GM18502 (cell line): Measurements from ENCODE around the gene RARB.

ENCODE experiments used
- ATAC-seq: cut with Tn5 transposase; IDR thresholded peaks from one replicate; pipeline ENCODE4 v1.9.1; 2021; ENCODE audit warnings: mild to moderate bottlenecking; ENCODE audit not compliant: unreplicated experiment, poor library complexity

Gene RARB

GRCh38 chr3:25536521-25537391 is 108.7 kb downstream of the RARB start:
- ATAC-seq: no peak

- no peak for ATAC-seq
Observed at GRCh38 chr3:25537516-25537915, 109.5 kb downstream of the RARB start.

DNA sequence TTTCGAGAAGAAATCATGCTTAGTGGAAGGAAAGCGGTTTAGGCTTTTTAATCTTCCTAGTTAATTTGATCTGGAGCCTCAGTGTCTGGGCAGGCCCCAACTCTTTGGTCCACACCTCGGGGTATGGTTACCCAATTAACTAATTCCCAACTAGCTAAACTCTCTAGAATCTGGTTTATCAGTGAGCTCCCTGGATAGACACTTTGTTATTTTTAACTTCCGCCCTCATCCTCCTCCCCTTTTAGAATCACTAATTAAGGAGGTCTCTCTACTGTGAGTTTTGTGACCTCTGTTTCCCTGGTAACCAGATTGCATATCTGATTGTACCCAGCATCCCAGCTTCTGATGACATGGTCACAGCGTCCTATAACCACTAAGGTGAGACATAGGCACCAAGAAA is 112.2 kb downstream of the RARB start:
- no peak for ATAC-seq

- no peak for ATAC-seq
Observed at GRCh38 chr3:25542492-25543039, 114.5 kb downstream of the RARB start.

DNA sequence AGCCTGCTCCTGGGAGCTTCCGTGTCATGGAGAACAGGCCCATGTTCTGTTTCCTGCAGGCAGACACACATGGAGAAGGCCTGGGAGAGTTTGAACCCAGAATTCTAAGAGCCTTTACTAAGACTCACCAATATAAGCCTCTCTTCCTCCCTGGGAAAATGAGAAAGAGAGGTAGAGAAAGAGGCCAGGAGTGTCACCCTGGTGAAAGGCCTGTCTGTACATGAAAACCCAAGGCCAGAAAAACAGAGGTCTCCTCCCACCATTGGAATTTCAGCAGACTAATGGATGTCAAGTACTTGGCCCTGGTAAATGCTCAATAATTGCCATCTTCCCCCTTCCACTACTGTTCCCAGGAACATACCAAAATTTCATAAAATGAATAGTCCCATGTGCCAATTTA is 119.0 kb downstream of the RARB start:
- ATAC-seq: no peak

- ATAC-seq: no peak
Observed at GRCh38 chr3:25547943-25548674, 120.0 kb downstream of the RARB start.

- ATAC-seq: no peak
Observed at GRCh38 chr3:25548836-25549235, 120.8 kb downstream of the RARB start.

GRCh38 chr3:25552251-25552650 is 124.2 kb downstream of the RARB start:
- ATAC-seq: no peak

DNA sequence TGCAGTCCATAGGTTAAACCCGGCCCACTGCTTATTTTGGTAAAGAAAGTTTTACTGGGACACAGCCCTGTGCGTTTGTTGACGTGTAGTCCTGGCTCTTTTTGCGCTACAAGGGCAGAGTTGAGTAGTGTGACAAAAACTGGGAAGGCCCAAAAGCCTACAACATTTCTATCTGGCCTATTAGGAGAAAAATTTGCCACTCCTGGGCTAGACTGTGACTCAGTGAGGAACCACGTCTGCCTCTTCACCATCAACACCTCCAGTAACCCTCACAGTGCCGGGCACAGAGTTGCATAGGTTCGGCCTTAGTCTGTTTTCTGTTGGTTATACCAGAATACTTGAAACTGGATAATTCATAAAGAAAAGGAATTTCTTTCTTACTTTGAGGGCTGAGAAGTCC is 126.3 kb downstream of the RARB start:
- ATAC-seq: no peak

- no peak for ATAC-seq
Observed at GRCh38 chr3:25555695-25556437, 127.8 kb downstream of the RARB start.

DNA sequence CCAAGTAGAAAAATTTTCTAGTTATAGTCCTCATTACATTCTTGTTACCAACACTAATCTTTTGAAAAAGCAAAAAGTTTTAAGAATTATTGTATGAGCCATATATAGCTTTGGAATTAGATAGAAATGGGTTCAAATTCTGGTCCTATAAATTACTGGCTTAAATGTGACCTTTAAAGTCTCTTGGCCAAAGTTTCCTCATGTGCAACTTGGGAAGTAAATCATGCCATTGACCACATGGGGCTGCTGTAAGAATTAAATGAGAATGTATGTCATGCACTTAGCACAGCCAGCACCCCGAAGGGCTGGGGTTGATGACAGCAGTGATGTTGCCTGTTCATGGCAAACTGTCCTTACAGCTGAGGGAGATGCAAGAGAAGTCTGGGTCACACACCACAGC is 128.4 kb downstream of the RARB start:
- no peak for ATAC-seq

- ATAC-seq: no peak
Observed at GRCh38 chr3:25557694-25558093, 129.6 kb downstream of the RARB start.

DNA sequence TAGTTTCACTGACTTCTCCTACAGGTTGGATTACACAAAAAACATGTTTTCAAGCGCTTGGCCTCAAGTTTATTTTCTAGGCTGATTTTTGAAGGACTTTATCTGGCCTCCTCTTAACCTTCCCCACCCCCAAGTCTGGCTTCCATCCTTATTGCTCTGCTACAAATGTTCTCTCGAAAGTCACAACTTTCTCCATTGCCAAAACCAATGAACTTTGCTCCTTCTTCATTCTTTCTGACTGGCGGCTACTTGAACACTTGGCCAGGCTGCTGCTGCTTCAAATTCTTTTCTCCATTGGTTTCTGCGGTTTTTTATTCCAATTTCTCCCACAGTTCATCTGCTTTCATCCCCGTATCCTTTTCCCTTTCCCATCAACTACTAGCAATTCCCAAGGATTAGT is 130.1 kb downstream of the RARB start:
- ATAC-seq: no peak

- ATAC-seq: no peak
Observed at GRCh38 chr3:25558796-25559195, 130.7 kb downstream of the RARB start.

GRCh38 chr3:25563601-25564000 is 135.5 kb downstream of the RARB start:
- ATAC-seq: no peak

DNA sequence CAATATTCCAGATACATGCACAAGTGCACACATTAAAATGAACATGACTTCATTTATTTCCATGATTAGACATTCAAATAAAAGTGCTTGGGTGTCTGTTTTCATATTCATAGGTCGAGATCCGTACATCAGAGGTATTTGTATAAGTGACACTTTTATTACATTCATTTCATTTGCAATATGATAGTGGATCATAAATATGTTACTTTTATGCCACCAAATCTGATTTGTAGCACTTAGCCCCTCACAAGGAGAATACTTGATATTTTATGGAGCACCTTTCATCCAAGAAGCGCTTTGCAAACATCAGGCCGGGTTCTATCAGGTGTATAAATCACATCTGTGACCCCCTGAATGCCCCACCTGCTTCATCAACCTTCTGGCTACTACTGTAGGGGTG is 136.0 kb downstream of the RARB start:
- no peak for ATAC-seq

DNA sequence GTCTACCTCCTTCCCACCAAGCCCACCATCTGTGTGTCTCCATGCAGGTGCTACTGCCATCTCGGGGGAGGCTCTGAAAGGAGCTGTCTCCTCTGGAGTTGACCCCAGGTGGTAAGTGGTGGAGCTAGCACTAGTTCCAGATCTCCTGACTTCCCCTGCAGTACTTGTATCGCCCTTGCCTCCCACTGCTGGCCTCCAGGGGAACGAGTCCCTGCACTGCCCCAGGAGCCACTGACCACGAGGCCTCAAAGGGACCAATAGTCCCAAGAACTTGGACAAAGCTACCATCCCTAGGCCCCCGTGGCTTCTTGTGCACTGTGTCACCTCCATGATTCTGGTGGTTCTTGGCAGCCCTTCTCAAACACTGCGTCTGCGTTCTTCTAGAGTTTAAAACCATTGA is 137.7 kb downstream of the RARB start:
- ATAC-seq: no peak

GRCh38 chr3:25566358-25566920 is 138.4 kb downstream of the RARB start:
- ATAC-seq: no peak

DNA sequence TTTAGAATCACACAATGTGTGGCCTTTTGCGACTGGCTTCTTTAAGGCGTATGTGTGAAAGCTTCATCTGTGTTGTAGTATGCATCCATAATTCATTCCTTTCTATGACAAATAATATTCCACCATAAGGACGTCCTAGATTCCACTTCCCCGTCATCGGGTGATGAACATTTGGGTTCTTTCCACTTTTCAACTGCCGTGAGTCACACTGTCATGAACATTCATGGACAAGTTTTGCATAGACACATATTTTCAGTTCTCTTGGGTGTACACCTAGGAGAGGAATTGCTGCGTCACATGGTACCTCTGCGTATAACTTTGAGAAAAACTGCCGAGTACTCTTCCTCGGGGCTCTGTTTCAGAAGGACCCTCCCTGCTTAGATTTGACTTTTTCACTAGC is 139.3 kb downstream of the RARB start:
- no peak for ATAC-seq

DNA sequence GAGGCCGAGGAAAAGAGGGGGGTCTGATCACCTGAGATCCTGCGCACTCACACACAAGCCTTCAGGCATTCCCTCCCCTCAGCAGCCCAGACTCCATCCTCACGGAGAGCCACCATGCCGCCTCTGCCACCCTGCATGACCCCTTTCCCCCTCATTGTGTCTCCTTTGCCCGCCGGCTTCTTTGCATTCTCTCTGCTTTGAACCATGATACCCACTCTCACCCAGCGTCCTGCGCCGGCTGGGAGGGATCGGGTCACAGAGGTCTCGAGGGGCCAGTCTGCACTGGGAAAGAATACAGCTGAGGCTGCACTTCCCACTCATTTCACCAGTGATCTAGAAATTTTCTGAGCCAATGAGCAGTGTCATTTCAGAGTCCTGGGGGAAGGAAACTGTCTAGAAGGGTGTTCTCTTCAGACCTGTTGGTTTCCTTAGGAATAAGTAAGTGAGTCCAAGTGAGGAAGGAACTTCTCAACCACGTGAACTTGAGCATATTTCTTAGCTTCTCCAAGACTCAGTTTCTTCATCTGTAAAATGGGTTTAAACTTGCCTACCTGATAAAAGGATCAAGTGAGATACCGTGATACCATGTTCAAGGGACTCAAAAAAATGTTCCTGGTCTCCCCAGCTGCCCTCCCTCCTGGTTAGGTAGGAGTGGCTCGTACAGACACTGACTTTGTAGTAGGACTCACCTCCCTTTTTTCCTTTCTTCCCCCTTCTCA is 139.9 kb downstream of the RARB start:
- no peak for ATAC-seq
